Hematopoietic multipotent progenitor cell treated with erythropoietin and hydrocortisone succinate and interleukin-3 and kit ligand, for 4 days (in vitro differentiated cells): ENCODE data around the gene ZFP64.
A peak's percentile ranks its signal among the peaks of the same experiment; 100 is the strongest.

ENCODE experiments used
- DNase-seq: peaks from one replicate; pipeline ENCODE4 v3.0.0-alpha.2; 2015

ZFP64 gene

DNA sequence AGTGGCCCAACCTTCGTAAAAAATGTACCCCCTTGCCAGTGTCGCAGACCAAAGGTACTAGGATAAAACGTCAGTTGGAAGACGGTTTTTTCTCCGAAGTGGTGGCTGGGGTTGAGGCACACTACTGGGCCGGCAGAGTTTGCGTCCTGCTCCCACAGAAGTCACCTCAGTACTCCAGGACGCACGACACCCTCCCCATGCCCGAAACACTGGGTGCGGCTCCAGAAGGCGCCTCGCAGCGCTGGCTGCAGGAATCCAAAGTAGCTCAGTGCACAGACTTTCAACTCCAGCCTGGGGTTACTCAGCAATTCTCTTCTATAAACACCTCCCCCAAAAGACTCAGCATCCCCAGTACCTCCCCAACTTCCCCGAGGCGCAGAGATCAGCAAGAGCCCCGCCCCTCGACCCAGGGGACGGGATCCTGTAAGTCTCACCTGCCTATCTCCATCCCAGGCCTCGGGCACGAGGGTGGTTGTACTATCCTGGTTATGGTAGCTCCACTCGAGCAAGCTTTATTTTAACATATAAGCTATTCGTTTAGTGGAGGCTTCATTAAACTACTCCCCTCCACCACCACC lies 88.2 kb downstream of the ZFP64 start:
- DNase-seq: peak; percentile 71

DNA sequence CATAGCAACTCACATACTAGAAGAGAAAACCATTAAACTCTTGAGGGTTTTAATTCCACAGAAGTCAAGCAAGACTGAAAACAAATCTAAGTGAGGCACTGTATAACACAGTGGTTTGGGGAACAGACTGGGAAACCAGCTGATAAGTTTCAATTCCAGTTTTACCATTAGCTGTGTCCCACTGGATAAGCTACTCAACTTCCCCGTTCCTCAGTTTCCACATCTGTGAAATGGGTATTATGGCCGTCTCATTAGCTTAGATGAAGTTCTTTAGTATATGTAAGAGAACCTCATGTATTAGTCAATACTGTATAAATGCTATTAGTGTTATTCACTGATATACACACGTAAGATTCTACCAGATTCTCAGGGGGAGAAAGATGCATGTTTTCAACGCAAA lies 89.0 kb downstream of the ZFP64 start:
- no peak for DNase-seq

- DNase-seq: no peak
Measured at GRCh38 chr20:52102126-52102525, 89.5 kb downstream of the ZFP64 start.
